Testis (tissue), 2 donors: Measurements from ENCODE around the gene INPP5A.
"Not testable (repeated sequence)": the region's sequence is repeated elsewhere in the genome, so short reads cannot be mapped to it uniquely, and the experiment has no call there.

ENCODE experiments used
- POLR2A ChIP-seq: fragments of 450-650 bp; IDR thresholded peaks from one replicate; pipeline ENCODE4 v1.6.1; 2017; ENCODE audit warnings: antibody characterized with exemption, mild to moderate bottlenecking, moderate library complexity
- TF ChIP-seq, protein P1 (sequence below), 3 experiments: fragments of 450-650 bp in 2 of 3; fragments of 200-600 bp in 1 of 3; sonication (generic) in 1 of 3; IDR thresholded peaks; one replicate each; pipeline ENCODE4 v1.5.1; 2016 to 2019; ENCODE audit warnings: antibody characterized with exemption in 3 of 3, mild to moderate bottlenecking in 2 of 3, moderate library complexity in 1 of 3

DNA sequence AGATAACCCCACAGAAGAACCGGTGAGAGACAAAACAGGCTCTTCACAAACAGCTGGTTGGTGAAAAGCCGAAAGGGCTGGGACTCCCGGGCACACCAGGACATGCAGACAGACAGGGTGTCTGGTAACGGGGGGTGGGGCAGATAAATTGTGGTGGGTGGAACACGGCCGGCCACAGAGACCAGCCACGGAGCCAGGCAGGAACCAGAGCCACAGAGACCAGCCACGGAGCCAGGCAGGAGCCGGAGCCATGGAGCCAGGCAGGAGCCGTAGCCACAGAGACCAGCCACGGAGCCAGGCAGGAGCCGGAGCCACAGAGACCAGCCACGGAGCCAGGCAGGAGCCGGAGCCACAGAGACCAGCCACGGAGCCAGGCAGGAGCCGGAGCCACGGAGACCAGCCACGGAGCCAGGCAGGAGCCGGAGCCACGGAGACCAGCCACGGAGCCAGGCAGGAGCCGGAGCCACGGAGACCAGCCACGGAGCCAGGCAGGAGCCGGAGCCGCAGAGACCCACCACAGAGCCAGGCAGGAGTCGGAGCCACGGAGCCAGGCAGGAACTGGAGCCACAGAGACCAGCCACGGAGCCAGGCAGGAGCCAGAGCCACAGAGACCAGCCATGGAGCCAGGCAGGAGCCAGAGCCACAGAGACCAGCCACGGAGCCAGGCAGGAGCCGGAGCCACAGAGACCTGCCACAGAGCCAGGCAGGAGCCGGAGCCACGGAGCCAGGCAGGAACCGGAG lies 288.4 kb downstream of the INPP5A start:
- TF ChIP-seq, protein P1, sequence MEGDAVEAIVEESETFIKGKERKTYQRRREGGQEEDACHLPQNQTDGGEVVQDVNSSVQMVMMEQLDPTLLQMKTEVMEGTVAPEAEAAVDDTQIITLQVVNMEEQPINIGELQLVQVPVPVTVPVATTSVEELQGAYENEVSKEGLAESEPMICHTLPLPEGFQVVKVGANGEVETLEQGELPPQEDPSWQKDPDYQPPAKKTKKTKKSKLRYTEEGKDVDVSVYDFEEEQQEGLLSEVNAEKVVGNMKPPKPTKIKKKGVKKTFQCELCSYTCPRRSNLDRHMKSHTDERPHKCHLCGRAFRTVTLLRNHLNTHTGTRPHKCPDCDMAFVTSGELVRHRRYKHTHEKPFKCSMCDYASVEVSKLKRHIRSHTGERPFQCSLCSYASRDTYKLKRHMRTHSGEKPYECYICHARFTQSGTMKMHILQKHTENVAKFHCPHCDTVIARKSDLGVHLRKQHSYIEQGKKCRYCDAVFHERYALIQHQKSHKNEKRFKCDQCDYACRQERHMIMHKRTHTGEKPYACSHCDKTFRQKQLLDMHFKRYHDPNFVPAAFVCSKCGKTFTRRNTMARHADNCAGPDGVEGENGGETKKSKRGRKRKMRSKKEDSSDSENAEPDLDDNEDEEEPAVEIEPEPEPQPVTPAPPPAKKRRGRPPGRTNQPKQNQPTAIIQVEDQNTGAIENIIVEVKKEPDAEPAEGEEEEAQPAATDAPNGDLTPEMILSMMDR (IDR thresholded peaks at IDR 0.05) = not testable (repeated sequence)
- not testable (repeated sequence) for TF ChIP-seq POLR2A
